H7 (cell line): ENCODE measurements around the gene R3HCC1L. TPM values are rescaled to one million over a fixed set of nuclear protein-coding genes. Genes with fewer than 3 reads are reported as not detected.
A peak's percentile ranks its signal among the peaks of the same experiment; 100 is the strongest.
"Not testable (repeated sequence)": the region's sequence is repeated elsewhere in the genome, so short reads cannot be mapped to it uniquely, and the experiment has no call there.

Source experiments
- DNase-seq: peaks from one replicate; pipeline ENCODE4 v3.0.0; 2012
- H3K27me3 ChIP-seq: 2 replicates; pipeline ENCODE4 v1.6.0; 2011; ENCODE audit warnings: mild to moderate bottlenecking, low read length; ENCODE audit not compliant: control insufficient read depth, insufficient read depth
- H3K36me3 ChIP-seq: replicated peaks from 2 replicates; pipeline ENCODE4 v1.5.1; 2011; ENCODE audit warnings: low read length; ENCODE audit not compliant: control insufficient read depth, insufficient read depth
- H3K4me3 ChIP-seq: 2 replicates; pipeline ENCODE4 v1.5.1; 2011; ENCODE audit warnings: low read depth, mild to moderate bottlenecking, control low read depth, low read length, moderate library complexity; ENCODE audit not compliant: insufficient read depth
- total RNA-seq: library from RNA; depleted of rRNA; stranded (reverse); fragments of >200 nt; shearing (Covaris generic); gene quantifications from 2 replicates; pipeline ENCODE4 v1.2.3, GENCODE V29; 2014

Gene R3HCC1L
- total RNA-seq, 1 experiment from 2014 or later, result 11.8 TPM

DNA sequence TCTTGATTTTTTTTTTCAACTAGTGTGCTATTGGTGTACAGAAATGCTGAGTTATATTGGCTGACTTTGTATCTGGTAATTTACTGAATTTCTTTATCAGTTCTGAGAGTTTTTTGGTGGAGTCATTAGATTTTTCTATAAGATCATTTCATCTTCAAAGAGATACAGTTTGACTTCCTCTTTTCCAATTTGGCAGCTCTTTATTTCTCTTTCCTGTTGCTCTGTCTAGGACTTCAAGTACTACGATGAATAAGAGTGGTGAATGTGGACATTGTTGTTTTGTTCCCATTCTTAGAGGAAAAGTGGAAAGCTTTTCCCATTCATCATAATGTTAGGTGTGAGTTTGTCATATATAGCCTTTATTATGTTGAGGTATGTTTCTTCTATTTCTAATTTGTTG is 83.3 kb downstream of the R3HCC1L start:
- no peak for DNase-seq
- Histone ChIP-seq H3K4me3 (no peak overlapping the region), H3K36me3 (no peaks in the 10 kb centered on the region), H3K27me3 (no peaks in the 10 kb centered on the region)

DNA sequence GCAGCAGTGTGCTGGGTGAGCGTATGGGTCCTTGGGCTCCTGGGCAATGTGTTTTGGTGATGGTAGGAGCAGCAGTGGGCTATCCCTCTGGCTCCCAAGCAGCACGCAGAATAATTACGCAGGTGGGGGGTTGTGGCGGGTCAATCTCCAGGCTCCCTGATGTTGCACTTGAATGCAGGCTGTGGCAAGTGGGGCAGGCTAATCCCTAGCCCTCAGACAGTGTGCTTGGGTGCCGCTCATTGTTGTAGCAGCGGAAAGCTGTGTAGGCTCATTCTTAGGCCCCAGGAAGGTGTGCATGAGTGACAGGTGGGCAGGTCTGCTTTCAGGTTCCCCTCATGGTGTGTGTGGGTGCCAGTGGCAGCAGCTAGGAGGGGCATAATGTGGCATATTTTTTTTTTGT is 89.4 kb downstream of the R3HCC1L start:
- DNase-seq, result no peak
- no peaks in the 10 kb centered on the region for H3K27me3 ChIP-seq
- H3K36me3 ChIP-seq, result no peaks in the 10 kb centered on the region
- no peak overlapping the region for H3K4me3 ChIP-seq

DNA sequence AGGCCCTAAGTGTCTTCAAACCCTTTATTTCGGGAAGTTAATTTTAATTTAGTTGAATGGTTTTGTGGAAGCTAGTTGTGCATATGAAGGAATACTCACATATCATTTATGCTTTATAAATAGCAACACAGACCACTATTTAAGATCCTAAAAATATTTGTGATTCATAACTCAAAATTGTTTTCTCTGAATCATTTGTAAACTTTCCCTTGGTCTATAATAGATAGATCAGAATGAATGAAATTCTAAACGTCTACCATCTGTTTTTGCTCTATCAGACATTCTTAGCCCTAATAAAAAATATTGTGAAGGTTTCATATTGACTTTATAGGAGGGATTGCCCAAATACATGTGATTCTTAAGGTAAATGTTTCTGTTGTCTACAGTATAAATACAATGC is 90.1 kb downstream of the R3HCC1L start:
- Histone ChIP-seq H3K36me3 (no peaks in the 10 kb centered on the region), H3K27me3 (no peaks in the 10 kb centered on the region), H3K4me3 (no peak overlapping the region)
- DNase-seq, result no peak

DNA sequence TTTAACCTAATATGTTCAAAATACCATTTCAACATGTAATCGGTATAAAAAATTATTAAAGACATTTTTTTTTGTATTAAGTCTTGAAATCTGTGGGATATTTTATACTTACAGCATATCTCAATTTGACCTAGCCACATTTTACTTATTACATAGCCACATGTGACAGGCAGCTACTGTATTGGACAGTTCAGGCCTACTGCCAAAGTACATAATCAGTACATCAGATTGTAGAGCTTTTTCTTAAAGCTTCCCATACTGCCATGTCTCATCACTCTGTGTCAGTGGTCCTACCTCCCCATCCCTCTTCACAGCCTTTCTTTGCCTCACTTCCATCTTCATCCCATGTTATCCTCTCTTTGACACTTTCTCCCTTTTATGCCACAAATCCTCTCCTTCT is 90.5 kb downstream of the R3HCC1L start:
- H3K27me3 ChIP-seq, result no peaks in the 10 kb centered on the region
- DNase-seq, result no peak
- H3K36me3 ChIP-seq, result no peaks in the 10 kb centered on the region
- H3K4me3 ChIP-seq, result no peak overlapping the region

DNA sequence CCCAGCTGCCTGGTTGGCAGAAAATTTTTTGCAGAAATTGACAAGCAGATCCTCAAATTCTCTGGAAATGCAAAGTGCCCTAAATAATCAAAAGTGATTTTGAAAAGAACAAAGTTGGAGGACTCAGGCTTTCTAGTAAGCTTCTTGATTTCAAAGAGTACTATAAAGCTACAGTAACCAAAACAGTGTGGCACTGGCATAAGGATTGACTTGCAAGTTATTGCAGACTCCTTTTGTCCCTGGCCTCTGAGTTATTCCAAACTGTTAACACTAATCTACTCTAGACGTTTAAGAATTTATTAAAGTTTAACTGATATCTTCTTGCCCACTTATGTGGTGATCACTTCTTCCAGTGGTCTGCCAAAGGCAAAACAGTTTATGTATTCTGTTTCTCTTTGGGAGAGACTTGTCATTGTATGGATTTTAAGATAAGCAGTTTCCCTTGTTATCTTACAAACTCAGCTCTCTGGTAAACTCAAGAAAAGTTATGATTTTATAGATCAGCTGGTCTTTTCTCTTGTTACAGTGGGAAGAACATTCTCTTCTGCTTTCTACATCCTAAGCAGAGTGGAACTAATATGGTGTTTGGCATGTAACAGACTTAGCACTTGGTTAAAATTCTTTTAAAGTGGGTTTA is 92.2 kb downstream of the R3HCC1L start:
- H3K4me3 ChIP-seq, result no peak overlapping the region
- no peak for DNase-seq
- H3K27me3 ChIP-seq, result no peaks in the 10 kb centered on the region
- H3K36me3 ChIP-seq, result no peaks in the 10 kb centered on the region

- not testable (repeated sequence) for DNase-seq, H3K4me3 ChIP-seq
These were observed 93.3 kb downstream of the R3HCC1L start for GRCh38 chr10:98227713-98228112.

GRCh38 chr10:98228266-98228665 is 93.8 kb downstream of the R3HCC1L start:
- not testable (repeated sequence) for H3K4me3 ChIP-seq, DNase-seq, H3K27me3 ChIP-seq, H3K36me3 ChIP-seq

More at GRCh38 chr10:98227713-98228112, 93.3 kb downstream of the R3HCC1L start:
- H3K36me3 ChIP-seq, H3K27me3 ChIP-seq: not testable (repeated sequence)

DNA sequence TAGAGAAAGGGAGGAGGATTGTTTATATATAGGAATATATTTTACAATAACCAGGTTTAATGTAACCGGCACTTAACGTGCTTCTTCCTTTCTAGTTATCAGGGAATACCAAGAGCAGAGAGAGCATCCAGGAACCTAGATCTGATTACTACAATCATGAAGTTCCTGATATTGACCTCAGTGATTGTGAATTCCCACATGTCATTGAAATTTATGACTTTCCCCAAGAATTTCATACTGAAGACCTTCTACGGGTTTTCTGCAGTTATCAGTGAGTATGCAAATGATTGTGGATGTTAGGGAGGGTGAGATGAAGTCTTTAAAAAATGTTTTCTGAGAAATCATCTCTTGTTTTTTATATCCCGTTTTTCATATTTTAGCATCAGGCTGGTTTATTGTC is 97.0 kb downstream of the R3HCC1L start:
- no peak overlapping the region for H3K4me3 ChIP-seq
- no peaks in the 10 kb centered on the region for H3K27me3 ChIP-seq
- H3K36me3 ChIP-seq, result no peaks in the 10 kb centered on the region
- no peak for DNase-seq

- no peak for DNase-seq
- Histone ChIP-seq H3K36me3 (no peaks in the 10 kb centered on the region), H3K27me3 (no peaks in the 10 kb centered on the region), H3K4me3 (no peak overlapping the region)
These were observed 101.4 kb downstream of the R3HCC1L start for GRCh38 chr10:98235846-98236245.

- Histone ChIP-seq H3K27me3 (no peaks in the 10 kb centered on the region), H3K36me3 (no peaks in the 10 kb centered on the region), H3K4me3 (no peak overlapping the region)
- DNase-seq, result no peak
These were observed 102.4 kb downstream of the R3HCC1L start for GRCh38 chr10:98236862-98237261.

DNA sequence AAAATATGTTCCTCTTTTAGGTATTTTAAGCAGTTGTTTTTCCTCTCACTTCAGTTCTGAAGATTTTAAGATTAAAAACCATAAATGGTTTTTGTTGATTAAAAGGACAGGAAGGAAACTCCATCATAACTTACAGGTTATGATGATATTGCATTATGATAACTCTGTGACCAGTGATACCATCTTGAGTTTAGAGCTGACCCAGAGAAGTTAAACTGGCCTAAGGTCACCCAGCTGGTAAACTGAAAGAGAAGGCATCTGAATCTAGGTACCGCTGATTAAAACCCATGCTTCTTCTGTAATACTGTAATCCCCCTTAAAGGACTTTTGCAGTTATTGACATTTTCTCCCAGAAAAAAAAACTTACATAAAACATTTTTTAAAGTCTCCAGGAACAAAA is 103.9 kb downstream of the R3HCC1L start:
- H3K27me3 ChIP-seq, result no peaks in the 10 kb centered on the region
- no peak overlapping the region for H3K4me3 ChIP-seq
- DNase-seq, result no peak
- no peaks in the 10 kb centered on the region for H3K36me3 ChIP-seq

- Histone ChIP-seq H3K4me3 (no peak overlapping the region), H3K36me3 (peaks cover 6% of the 10 kb centered on the region; the same call in 1 of the 2 replicates), H3K27me3 (no peaks in the 10 kb centered on the region)
- DNase-seq, result no peak
These were observed 106.1 kb downstream of the R3HCC1L start for GRCh38 chr10:98240524-98240923.

DNA sequence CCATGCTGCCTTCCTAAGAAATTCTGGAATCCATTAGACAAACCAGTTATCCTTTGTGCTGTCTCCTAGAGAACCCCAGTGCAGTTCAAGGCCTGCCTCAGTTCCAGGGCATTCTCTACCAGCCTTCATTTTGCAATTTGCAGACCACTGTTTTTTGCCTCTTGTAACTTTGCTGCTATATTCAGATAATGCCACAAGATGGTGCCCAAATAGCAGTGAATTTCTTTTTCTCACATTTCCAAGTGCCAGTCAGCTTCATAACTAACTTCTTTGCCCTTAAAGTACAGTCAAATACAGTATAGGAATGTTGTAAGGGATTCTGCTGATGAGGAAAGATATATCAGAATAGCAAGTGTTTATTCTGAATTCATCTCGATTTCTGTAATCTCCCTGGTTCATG is 108.4 kb downstream of the R3HCC1L start:
- H3K36me3 ChIP-seq, result peaks cover 8% of the 10 kb centered on the region; the same call in 1 of the 2 replicates
- no peaks in the 10 kb centered on the region for H3K27me3 ChIP-seq
- DNase-seq, result peak; percentile 23
- no peak overlapping the region for H3K4me3 ChIP-seq

DNA sequence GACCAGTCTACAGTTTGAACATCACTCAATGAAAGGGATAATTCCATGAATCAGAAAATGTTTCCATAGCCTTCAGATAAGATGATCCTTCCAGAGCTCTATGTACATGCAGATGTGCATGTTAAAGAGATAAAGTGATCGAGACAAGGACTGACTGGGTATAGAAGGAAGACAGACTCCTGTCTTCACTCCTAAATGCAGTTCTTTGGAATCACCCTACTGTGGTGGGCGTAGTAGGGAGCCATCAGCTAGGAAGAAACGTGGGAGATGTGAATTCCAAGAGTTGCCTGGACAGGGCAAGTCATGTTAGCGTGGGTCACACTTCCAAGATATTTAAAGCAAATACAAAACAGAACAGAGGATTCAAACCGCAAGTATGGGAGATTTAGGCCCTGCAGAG is 109.7 kb downstream of the R3HCC1L start:
- no peak for DNase-seq
- H3K27me3 ChIP-seq, result no peaks in the 10 kb centered on the region
- H3K4me3 ChIP-seq, result no peak overlapping the region
- H3K36me3 ChIP-seq, result peaks cover 10% of the 10 kb centered on the region; the same call in 1 of the 2 replicates

- DNase-seq, result no peak
- Histone ChIP-seq H3K27me3 (no peaks in the 10 kb centered on the region), H3K36me3 (peaks cover 10% of the 10 kb centered on the region; the same call in 1 of the 2 replicates), H3K4me3 (no peak overlapping the region)
These were observed 110.1 kb downstream of the R3HCC1L start for GRCh38 chr10:98244586-98244985.
